K562 (cell line): ENCODE measurements around the gene JUN. TPM values are rescaled to one million over a fixed set of nuclear protein-coding genes. Genes with fewer than 3 reads are reported as not detected.

Experiments
- CBX2 ChIP-seq: fragments of 200-600 bp; sonication (generic); IDR thresholded peaks from one replicate; pipeline ENCODE4 v1.6.1; 2012; ENCODE audit warnings: mild to moderate bottlenecking, low read length, inconsistent platforms; ENCODE audit not compliant: insufficient read depth, poor library complexity, severe bottlenecking
- CCAR2 ChIP-seq: fragments of 200-400 bp; formaldehyde crosslinking; IDR thresholded peaks from 2 replicates; pipeline ENCODE4 v1.6.1; 2017; ENCODE audit warnings: mild to moderate bottlenecking, low read depth, low read length
- CEBPZ ChIP-seq: fragments of 150-350 bp; IDR thresholded peaks from 2 replicates; pipeline ENCODE4 v1.6.1; 2014; ENCODE audit warnings: low read depth, mild to moderate bottlenecking, low read length, borderline replicate concordance
- COPS2 ChIP-seq: fragments of 450-650 bp; conservative IDR thresholded peaks from 2 replicates; pipeline ENCODE4 v1.6.1; 2016; ENCODE audit warnings: mild to moderate bottlenecking, moderate library complexity
- E2F4 ChIP-seq: sonication (generic); formaldehyde crosslinking; IDR thresholded peaks from 2 replicates; pipeline ENCODE4 v1.8.0; 2022; ENCODE audit warnings: mild to moderate bottlenecking, low read depth, missing genetic modification reagents
- ELF1 ChIP-seq: fragments of 200-800 bp; sonication (Bioruptor generic); IDR thresholded peaks from 2 replicates; pipeline ENCODE4 v1.6.1; 2016; ENCODE audit warnings: missing genetic modification characterization, missing compliant biosample characterization
- GABPB1 ChIP-seq: sonication (generic); formaldehyde crosslinking; IDR thresholded peaks from 2 replicates; pipeline ENCODE4 v1.8.0; 2022; ENCODE audit warnings: mild to moderate bottlenecking, missing genetic modification reagents
- KAT7 ChIP-seq: sonication (generic); formaldehyde crosslinking; IDR thresholded peaks from 2 replicates; pipeline ENCODE4 v1.8.0; 2022; ENCODE audit warnings: missing genetic modification reagents, mild to moderate bottlenecking, borderline replicate concordance
- KDM2B ChIP-seq: fragments of 250-450 bp; sonication (Bioruptor Pico); IDR thresholded peaks from 2 replicates; pipeline ENCODE4 v1.8.0; 2021; ENCODE audit warnings: mild to moderate bottlenecking, moderate library complexity
- MYC ChIP-seq, 2 experiments: fragments of 250-450 bp in 1 of 2; sonication (Bioruptor Pico) in 1 of 2; IDR thresholded peaks; 2 replicates each; pipeline versions ENCODE4 v1.5.1 to v1.6.1; 2012 to 2021; ENCODE audit warnings: low read depth in 2 of 2, borderline replicate concordance in 1 of 2, improper control_type of control experiment in 1 of 2, low read length in 1 of 2, mild to moderate bottlenecking in 1 of 2, moderate library complexity in 1 of 2
- NR2F6 ChIP-seq: fragments of 450-650 bp; formaldehyde crosslinking; IDR thresholded peaks from 2 replicates; pipeline ENCODE4 v1.4.0; 2020; ENCODE audit warnings: mild to moderate bottlenecking
- PML ChIP-seq: IDR thresholded peaks from 2 replicates; pipeline ENCODE4 v1.6.1; 2012; ENCODE audit warnings: low read length, inconsistent platforms
- TCFL5 ChIP-seq: fragments of 250-450 bp; sonication (Bioruptor Pico); conservative IDR thresholded peaks from 2 replicates; pipeline ENCODE4 v1.6.1; 2021; ENCODE audit warnings: mild to moderate bottlenecking, moderate library complexity, matching md5 sums
- XRCC3 ChIP-seq: fragments of 450-650 bp; IDR thresholded peaks from 2 replicates; pipeline ENCODE4 v1.6.1; 2017; ENCODE audit warnings: mild to moderate bottlenecking, moderate library complexity
- ZBTB9 ChIP-seq: fragments of 450-650 bp; formaldehyde crosslinking; IDR thresholded peaks from 2 replicates; pipeline ENCODE4 v1.4.0; 2020; ENCODE audit warnings: mild to moderate bottlenecking, moderate library complexity
- polyA plus RNA-seq, 8 experiments: library from polyadenylated mRNA; depleted of rRNA in 4 of 8; stranded (reverse) in 5 of 8; unstranded in 3 of 8; fragments of >200 nt; fragmentation: Nextera tagmentation in 2 of 8; fragmentation: Illumina TruSeq in 1 of 8; extraction: Ambion mirVana in 2 of 8; extraction: Trizol in 1 of 8; gene quantifications; 2 replicates each; pipeline versions ENCODE4 v1.2.1 to v1.2.3, GENCODE V29; 2011 to 2014; ENCODE audit warnings: inconsistent platforms in 1 of 8, missing spikeins in 1 of 8
- total RNA-seq, 7 experiments: library from RNA; depleted of rRNA in 6 of 7; stranded (reverse); fragments of >200 nt in 6 of 7; fragmentation: Illumina TruSeq in 2 of 7; extraction: Trizol in 2 of 7; gene quantifications; 2 replicates each; pipeline versions ENCODE4 v1.2.1 to v1.2.3, GENCODE V29; 2011 to 2021; ENCODE audit warnings: low replicate concordance in 1 of 7
- TF ChIP-seq, protein P1 (sequence below): sonication (generic); formaldehyde crosslinking; IDR thresholded peaks from 2 replicates; pipeline ENCODE4 v1.8.0; 2023; ENCODE audit warnings: mild to moderate bottlenecking, missing genetic modification reagents

Gene JUN
- total and polyA plus RNA-seq, 9 of the 15 experiments (the other 6 are each of a cell fraction or from before 2014, with no cell fraction given) = 0.32 to 23.4 (median 4.0) TPM

- TF ChIP-seq GABPB1 (CRISPR knock-in tag) (no peak), PML (no peak), ZBTB9 (CRISPR knock-in tag) (no peak; the same call in 1 of the 2 replicates), COPS2 (no peak), CBX2 (no peak), CCAR2 (no peak), NR2F6 (CRISPR knock-in tag) (0 out of 2 replicates have a peak, but pooled peaks have one; percentile 46), KDM2B (CRISPR knock-in tag) (0 out of 2 replicates have a peak, but pooled peaks have one; percentile 63), TCFL5 (no peak), ELF1 (no peak), CEBPZ (no peak), MYC (IDR thresholded peaks at IDR 0.05; ENCODE audit: low read depth, low read length) (no peak), MYC (CRISPR knock-in tag; IDR thresholded peaks at IDR 0.05; ENCODE audit: borderline replicate concordance, low read depth) (no peak), KAT7 (CRISPR knock-in tag) (peak; percentile 49), XRCC3 (no peak), E2F4 (no peak)
- TF ChIP-seq, protein P1, sequence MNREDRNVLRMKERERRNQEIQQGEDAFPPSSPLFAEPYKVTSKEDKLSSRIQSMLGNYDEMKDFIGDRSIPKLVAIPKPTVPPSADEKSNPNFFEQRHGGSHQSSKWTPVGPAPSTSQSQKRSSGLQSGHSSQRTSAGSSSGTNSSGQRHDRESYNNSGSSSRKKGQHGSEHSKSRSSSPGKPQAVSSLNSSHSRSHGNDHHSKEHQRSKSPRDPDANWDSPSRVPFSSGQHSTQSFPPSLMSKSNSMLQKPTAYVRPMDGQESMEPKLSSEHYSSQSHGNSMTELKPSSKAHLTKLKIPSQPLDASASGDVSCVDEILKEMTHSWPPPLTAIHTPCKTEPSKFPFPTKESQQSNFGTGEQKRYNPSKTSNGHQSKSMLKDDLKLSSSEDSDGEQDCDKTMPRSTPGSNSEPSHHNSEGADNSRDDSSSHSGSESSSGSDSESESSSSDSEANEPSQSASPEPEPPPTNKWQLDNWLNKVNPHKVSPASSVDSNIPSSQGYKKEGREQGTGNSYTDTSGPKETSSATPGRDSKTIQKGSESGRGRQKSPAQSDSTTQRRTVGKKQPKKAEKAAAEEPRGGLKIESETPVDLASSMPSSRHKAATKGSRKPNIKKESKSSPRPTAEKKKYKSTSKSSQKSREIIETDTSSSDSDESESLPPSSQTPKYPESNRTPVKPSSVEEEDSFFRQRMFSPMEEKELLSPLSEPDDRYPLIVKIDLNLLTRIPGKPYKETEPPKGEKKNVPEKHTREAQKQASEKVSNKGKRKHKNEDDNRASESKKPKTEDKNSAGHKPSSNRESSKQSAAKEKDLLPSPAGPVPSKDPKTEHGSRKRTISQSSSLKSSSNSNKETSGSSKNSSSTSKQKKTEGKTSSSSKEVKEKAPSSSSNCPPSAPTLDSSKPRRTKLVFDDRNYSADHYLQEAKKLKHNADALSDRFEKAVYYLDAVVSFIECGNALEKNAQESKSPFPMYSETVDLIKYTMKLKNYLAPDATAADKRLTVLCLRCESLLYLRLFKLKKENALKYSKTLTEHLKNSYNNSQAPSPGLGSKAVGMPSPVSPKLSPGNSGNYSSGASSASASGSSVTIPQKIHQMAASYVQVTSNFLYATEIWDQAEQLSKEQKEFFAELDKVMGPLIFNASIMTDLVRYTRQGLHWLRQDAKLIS (CRISPR knock-in tag) = peak; percentile 98; the same call in 1 of the 2 replicates
Observed at GRCh38 chr1:58783090-58783992, 506 bp downstream of the JUN start (continued).
